Right ventricle myocardium superior (tissue), 1 donor: ENCODE measurements around the gene RGS7. TPM values are rescaled to one million over a fixed set of nuclear protein-coding genes. Genes with fewer than 3 reads are reported as not detected.
"Not testable (repeated sequence)": the region's sequence is repeated elsewhere in the genome, so short reads cannot be mapped to it uniquely, and the experiment has no call there.

ENCODE experiments used
- ATAC-seq: fragments of 200-7000 bp; cut with Tn5 transposase; one replicate; pipeline ENCODE4 v1.9.1; 2020; ENCODE audit warnings: mild to moderate bottlenecking; ENCODE audit not compliant: poor library complexity
- DNase-seq: peaks from one replicate; pipeline ENCODE4 v3.0.0-alpha.2; 2020
- intact Hi-C: fragments of 100-400 bp; cut with DNase I; formaldehyde crosslinking; loops from one replicate; pipeline ENCODE4 v1.11.2; 2022
- total RNA-seq: library from RNA; stranded (reverse); fragmentation: NEBNext Ultra II Directional; extraction: Animal tissue kit (Norgen Biotek cat#: 25700); gene quantifications from one replicate; pipeline ENCODE4 v1.2.1, GENCODE V29; 2021
- donor health status: DM: no; HTN: yes; CAD: no; lungs with severe emphysema.

Gene RGS7
- total RNA-seq, 1 donor from 2014 or later = not detected

GRCh38 chr1:241336335-241336734 is 20.7 kb downstream of the RGS7 start:
- ATAC-seq = no peak
- DNase-seq = no peak
- intact Hi-C loops = no loop called here

DNA sequence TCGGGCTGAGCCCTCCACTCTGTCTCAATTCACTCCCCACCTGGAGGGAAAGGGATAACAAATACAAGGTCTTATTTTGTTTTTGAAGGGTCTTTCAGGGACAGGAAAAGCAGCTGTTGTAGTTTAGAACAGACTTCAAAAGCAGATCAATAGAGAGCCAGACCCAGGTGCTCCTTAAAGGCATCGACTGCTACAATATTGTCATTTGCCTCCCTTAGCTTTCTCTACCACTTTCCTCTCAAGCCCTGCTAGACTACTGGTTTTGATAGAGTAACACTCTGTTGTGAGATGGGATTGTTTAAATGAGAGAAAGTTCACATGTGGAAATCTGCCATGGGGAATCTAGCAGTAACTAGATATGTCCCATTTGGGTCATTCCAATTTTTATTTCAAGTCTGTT is 24.0 kb downstream of the RGS7 start:
- intact Hi-C loops = no loop called here
- no peak for ATAC-seq

GRCh38 chr1:241332037-241332409 is 25.0 kb downstream of the RGS7 start:
- ATAC-seq = no peak
- intact Hi-C loops = no loop called here
- no peak for DNase-seq

More for the DNA sequence above, 24.0 kb downstream of the RGS7 start:
- DNase-seq = no peak

GRCh38 chr1:241331328-241332036 is 25.5 kb downstream of the RGS7 start:
- ATAC-seq (no peak), DNase-seq (no peak)
- intact Hi-C loops = no loop called here

GRCh38 chr1:241330619-241331327 is 26.2 kb downstream of the RGS7 start:
- DNase-seq = no peak
- intact Hi-C loops = no loop called here
- ATAC-seq = no peak

DNA sequence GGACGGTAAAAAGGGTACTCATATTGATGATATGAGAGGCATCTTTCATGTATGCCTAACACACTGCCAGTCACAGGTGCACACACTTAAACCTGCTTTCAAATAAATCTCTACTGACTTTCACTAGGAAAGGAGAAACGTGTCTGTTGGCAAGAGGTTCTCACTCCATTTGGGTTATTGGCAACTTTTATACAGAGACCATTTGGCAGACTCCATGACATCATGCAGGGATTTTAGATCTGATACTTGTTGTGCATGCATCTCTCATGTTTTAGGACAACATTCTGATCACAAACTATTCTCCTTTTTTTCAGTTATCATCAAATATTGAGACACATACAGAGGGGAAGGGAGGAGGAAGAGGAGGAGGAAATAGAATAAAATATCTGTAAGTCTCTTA is 31.5 kb downstream of the RGS7 start:
- intact Hi-C loops = no loop called here
- no peak for DNase-seq
- no peak for ATAC-seq

- intact Hi-C loops = no loop called here
- no peak for ATAC-seq
- no peak for DNase-seq
Observed at GRCh38 chr1:241323514-241324195, 33.4 kb downstream of the RGS7 start.

DNA sequence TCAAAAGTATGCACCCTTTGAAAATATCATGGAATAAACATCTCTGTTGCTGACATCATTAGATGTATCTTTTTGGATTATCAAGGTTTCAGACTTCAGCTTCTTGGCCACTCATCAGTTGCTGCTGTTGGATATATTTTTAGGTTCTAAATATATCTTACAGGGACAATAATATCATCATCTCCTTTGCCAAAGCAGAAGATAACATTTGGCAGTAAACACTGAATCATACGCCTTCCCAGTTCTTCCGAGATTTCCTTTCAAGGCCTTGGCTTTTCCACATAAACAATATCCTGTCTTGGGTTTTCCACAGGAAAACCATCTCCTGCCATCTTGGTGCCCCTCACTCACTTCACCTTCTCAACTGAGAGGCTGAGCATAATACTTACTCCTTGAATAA is 39.3 kb downstream of the RGS7 start:
- no peak for DNase-seq
- no peak for ATAC-seq
- intact Hi-C loops = no loop called here

GRCh38 chr1:241316372-241316771 is 40.6 kb downstream of the RGS7 start:
- ATAC-seq = no peak
- no peak for DNase-seq

GRCh38 chr1:241311056-241311746 is 45.8 kb downstream of the RGS7 start:
- DNase-seq (no peak), ATAC-seq (no peak)
- intact Hi-C loops = no loop called here

More at GRCh38 chr1:241316372-241316771, 40.6 kb downstream of the RGS7 start:
- intact Hi-C loops = no loop called here

GRCh38 chr1:241310451-241310850 is 46.6 kb downstream of the RGS7 start:
- DNase-seq (no peak), ATAC-seq (no peak)
- intact Hi-C loops = no loop called here

DNA sequence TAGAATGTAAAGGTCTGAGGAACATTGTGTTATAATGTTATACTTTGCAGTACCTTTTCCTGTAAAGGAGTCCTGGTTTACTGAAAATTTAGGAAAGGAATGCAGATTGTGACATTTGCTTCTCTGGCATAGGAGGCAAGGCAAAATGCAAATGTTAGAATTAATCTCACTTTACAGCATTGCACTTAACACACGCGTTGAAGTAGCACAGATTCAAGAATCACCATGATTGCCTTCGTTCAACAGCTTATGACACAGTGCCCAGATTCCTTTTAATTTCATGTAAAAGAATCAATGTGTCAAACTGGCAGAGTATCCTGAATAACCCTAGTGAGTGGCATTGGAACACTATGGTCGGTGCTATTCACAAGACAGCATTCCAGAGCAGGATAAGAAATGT is 47.4 kb downstream of the RGS7 start:
- ATAC-seq = no peak
- intact Hi-C loops = no loop called here
- DNase-seq = no peak

- intact Hi-C loops = no loop called here
- no peak for ATAC-seq
Observed at GRCh38 chr1:241308471-241308870, 48.5 kb downstream of the RGS7 start.

DNA sequence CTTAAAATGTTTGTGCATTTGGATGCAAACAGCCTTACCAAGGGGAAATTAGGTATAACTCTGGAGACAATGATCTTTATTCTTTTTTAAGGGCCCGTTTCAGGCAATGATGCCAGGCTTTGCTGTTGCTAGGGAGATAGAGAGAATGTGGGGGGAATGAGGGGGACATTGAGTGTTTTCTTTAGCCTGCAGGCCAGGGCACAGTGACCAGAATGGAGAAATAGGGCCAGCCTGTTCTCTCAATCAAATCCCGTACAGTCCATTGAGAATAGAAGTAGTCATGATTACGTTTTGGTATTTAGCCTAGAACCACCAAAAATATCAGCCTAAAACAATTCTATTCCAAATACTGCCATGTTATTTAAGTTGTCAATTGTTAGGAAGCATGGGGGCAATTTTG is 49.0 kb downstream of the RGS7 start:
- no peak for ATAC-seq
- intact Hi-C loops = no loop called here
- DNase-seq = no peak

More at GRCh38 chr1:241308471-241308870, 48.5 kb downstream of the RGS7 start:
- no peak for DNase-seq

GRCh38 chr1:241306125-241306790 is 50.7 kb downstream of the RGS7 start:
- DNase-seq = no peak
- no peak for ATAC-seq
- intact Hi-C loops = no loop called here

DNA sequence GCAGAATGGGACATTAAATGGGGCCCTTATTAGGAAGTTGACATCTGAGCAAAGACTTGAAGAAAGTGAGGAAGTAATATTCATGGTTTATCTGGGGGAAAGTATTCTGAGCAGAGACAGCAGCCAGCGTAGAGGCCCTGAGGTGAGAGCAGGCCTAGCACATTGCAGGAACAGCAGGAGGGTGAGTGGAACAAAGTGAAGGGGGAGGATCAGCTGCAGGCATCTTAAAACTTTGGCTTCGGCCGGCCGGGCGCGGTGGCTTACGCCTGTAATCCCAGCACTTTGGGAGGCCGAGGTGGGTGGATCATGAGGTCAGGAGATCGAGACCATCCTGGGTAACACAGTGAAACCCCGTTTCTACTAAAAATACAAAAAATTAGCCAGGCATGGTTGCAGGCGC is 55.0 kb downstream of the RGS7 start:
- DNase-seq, ATAC-seq, intact Hi-C loops: not testable (repeated sequence)

DNA sequence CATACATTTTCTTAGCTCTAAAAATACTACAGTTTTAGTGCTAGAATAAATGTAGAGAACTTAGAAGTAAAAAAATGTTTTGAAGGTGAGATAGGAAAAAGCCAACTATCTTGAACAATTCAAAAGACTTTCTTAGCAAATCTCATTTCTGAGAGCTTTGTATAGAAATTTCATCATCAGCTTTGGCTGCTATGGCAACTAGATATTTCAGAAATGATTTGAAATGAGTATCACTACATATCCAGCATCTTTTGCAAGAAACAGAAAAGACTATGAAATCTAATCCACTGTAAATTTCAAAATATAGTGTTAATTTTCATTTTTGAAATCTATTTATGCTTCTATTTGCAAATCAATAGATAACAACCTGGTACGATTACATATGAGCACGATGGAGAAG is 57.7 kb downstream of the RGS7 start:
- no peak for DNase-seq
- ATAC-seq = no peak
- intact Hi-C loops = no loop called here

- no peak for ATAC-seq
- DNase-seq = no peak
- intact Hi-C loops = no loop called here
Observed at GRCh38 chr1:241292973-241293372, 64.0 kb downstream of the RGS7 start.

- ATAC-seq, DNase-seq, intact Hi-C loops: not testable (repeated sequence)
Observed at GRCh38 chr1:241291548-241291947, 65.5 kb downstream of the RGS7 start.
